ENCODE results near the gene GIT1. TPM values are rescaled to one million over a fixed set of nuclear protein-coding genes. Genes with fewer than 3 reads are reported as not detected.

The GIT1 gene
- total and polyA plus RNA-seq, 2 of the 13 experiments (the other 11 are each of a cell fraction or from before 2014, with no cell fraction given), result 14.2 to 30.8 TPM

- Histone ChIP-seq H4K20me1 (ENCODE audit: insufficient read depth, low read length) (no peaks in the 10 kb centered on the region; the same call in 1 of the 2 replicates), H3K27me3 (ENCODE audit: control insufficient read depth in 1 of 2, insufficient read depth in 2 of 2, low read length in 2 of 2) (peaks cover 0 to 3% of the 10 kb centered on the region in 2 experiments; a peak in 2 of 5 replicates), H3K4me2 (ENCODE audit: low read depth, low read length) (no peak overlapping the region), H3K4me1 (ENCODE audit: insufficient read depth, low read length) (no peaks in the 10 kb centered on the region), H3K9me3 (ENCODE audit: low read length) (no peaks in the 10 kb centered on the region), H3K9ac (ENCODE audit: insufficient read depth, low read depth, low read length) (no peak overlapping the region), H3K36me3 (replicated peaks in 1 of 2; ENCODE audit: control insufficient read depth in 1 of 2, insufficient read depth in 2 of 2, low read length in 2 of 2) (0 out of 5 replicates have a peak, but pooled peaks cover under 1 to 1% of the 10 kb centered on the region in 2 experiments), H3K4me3 (replicated peaks in 1 of 3; ENCODE audit: insufficient read depth in 1 of 3, low read depth in 2 of 3, low read length in 3 of 3) (no peak overlapping the region), H3K79me2 (ENCODE audit: insufficient read depth, low read length) (no peaks in the 10 kb centered on the region), H2AFZ (ENCODE audit: low read length) (no peak overlapping the region), H3K27ac (ENCODE audit: extremely low read length, insufficient read depth, low read length) (no peak overlapping the region)
- ATAC-seq (no peak), DNase-seq (ENCODE audit: low spot score) (no peak), FAIRE-seq (no peak)
- CTCF ChIA-PET (ENCODE audit: low intra/inter-chr PET ratio, low total read pairs), result no interaction called here
- TF ChIP-seq RBFOX2 (IDR thresholded peaks at IDR 0.05; ENCODE audit: low read depth, low read length) (no peak), ARHGAP35 (CRISPR knock-in tag; IDR thresholded peaks at IDR 0.05; ENCODE audit: borderline replicate concordance) (no peak), ZNF547 (CRISPR knock-in tag; IDR thresholded peaks at IDR 0.05) (no peak), ZNF326 (CRISPR knock-in tag; IDR thresholded peaks at IDR 0.05; ENCODE audit: borderline replicate concordance) (no peak), DPF2 (CRISPR knock-in tag; IDR thresholded peaks at IDR 0.05; ENCODE audit: borderline replicate concordance, low read depth) (no peak), ZNF350 (CRISPR knock-in tag; IDR thresholded peaks at IDR 0.05; ENCODE audit: borderline replicate concordance, low read depth) (no peak), ZNF788 (CRISPR knock-in tag; IDR thresholded peaks at IDR 0.05; ENCODE audit: borderline replicate concordance) (no peak)
- whole genome bisulfite sequencing (ENCODE audit: low lambda C conversion rate), result 91% methylated on average over 5 of the region's 5 CpGs
- intact Hi-C loops (cut with micrococcal nuclease; ENCODE audit: unreplicated experiment) (no loop called here), in situ Hi-C loops (cut with HindIII; ENCODE audit: extremely low pct_ligation_motif_present, low pct_unique_long_range_greater_than_20kb) (no loop called here)
- POLR2A ChIA-PET, result no interaction called here
- BruUV-seq (replicated peaks), result no TSS peak
These were observed 40.1 kb downstream of the GIT1 start for GRCh38 chr17:29549177-29549923.

DNA sequence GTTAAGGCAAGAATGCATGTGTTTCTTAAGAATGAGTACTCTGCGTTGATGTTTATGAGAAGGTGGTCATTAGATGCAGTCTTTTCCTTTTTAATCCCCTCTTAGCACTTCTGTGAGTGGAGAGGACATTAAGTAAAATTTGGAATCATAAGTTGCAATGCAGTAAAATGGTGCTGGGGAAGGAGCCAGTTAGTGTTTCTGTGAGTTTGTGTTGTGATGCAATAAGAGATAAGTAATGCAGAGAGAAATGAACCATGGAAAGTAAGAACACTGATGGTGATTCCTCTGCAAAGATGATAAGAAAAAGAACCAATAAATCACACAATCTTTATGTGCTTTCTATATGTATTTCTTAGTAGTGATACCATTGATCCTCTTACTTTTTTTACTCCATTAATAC, 42.6 kb downstream of the GIT1 start:
- Histone ChIP-seq H4K20me1 (ENCODE audit: insufficient read depth, low read length) (no peaks in the 10 kb centered on the region; the same call in 1 of the 2 replicates), H3K79me2 (ENCODE audit: insufficient read depth, low read length) (no peaks in the 10 kb centered on the region), H3K27me3 (ENCODE audit: control insufficient read depth in 1 of 2, insufficient read depth in 2 of 2, low read length in 2 of 2) (no peaks in the 10 kb centered on the region), H3K36me3 (replicated peaks in 1 of 2; ENCODE audit: control insufficient read depth in 1 of 2, insufficient read depth in 2 of 2, low read length in 2 of 2) (peaks cover 7 to 10% of the 10 kb centered on the region in 2 experiments; a peak in 4 of 5 replicates), H3K4me1 (ENCODE audit: insufficient read depth, low read length) (no peaks in the 10 kb centered on the region), H3K9me3 (ENCODE audit: low read length) (no peaks in the 10 kb centered on the region), H3K4me3 (replicated peaks in 1 of 3; ENCODE audit: insufficient read depth in 1 of 3, low read depth in 2 of 3, low read length in 3 of 3) (no peak overlapping the region), H3K27ac (ENCODE audit: extremely low read length, insufficient read depth, low read length) (no peak overlapping the region), H3K4me2 (ENCODE audit: low read depth, low read length) (no peak overlapping the region), H3K9ac (ENCODE audit: insufficient read depth, low read depth, low read length) (no peak overlapping the region), H2AFZ (ENCODE audit: low read length) (no peak overlapping the region)
- DNase-seq (ENCODE audit: low spot score) (no peak), FAIRE-seq (no peak), ATAC-seq (no peak)
- POLR2A ChIA-PET, result no interaction called here
- 88% methylated on average over 1 of the region's 1 CpG for WGBS (ENCODE audit: low lambda C conversion rate)
- peak; percentile 13; the same call in 1 of the 2 replicates for TF ChIP-seq CEBPB (IDR thresholded peaks at IDR 0.05; ENCODE audit: borderline replicate concordance, low read depth, low read length)
- no peak for TF ChIP-seq PHB2 (IDR thresholded peaks at IDR 0.05; ENCODE audit: partially characterized antibody)
- in situ Hi-C loops (cut with HindIII; ENCODE audit: extremely low pct_ligation_motif_present, low pct_unique_long_range_greater_than_20kb) (no loop called here), intact Hi-C loops (cut with micrococcal nuclease; ENCODE audit: unreplicated experiment) (no loop called here)
- CTCF ChIA-PET (ENCODE audit: low intra/inter-chr PET ratio, low total read pairs), result no interaction called here
- no TSS peak for BruUV-seq (replicated peaks)
